ENCODE measurements around the gene F2RL1.

- no peak for TF ChIP-seq CTCF (conservative IDR thresholded peaks at IDR 0.05; ENCODE audit: low read length)
- TF ChIP-seq EZH2phosphoT487 (IDR thresholded peaks at IDR 0.05; ENCODE audit: borderline replicate concordance, low read depth, low read length) = no peak
These were observed 37.1 kb upstream of the F2RL1 start for GRCh38 chr5:76781775-76782174.
